T-helper 1 cell treated with Interleukin-12 subunit alpha and Interleukin-12 subunit beta and Interleukin-4 antibody, amounts not matched to agents 30 μg/mL and 1 μg/mL, for 36 hours (primary cell): ENCODE results near the gene NLGN3.
"Not testable (repeated sequence)": the region's sequence is repeated elsewhere in the genome, so short reads cannot be mapped to it uniquely, and the experiment has no call there.

Experiments
- H3K27ac Mint-ChIP-seq: one replicate; pipeline ENCODE4 v1.8.0; 2021; ENCODE audit warnings: mild to moderate bottlenecking, mixed read lengths
- H3K27me3 Mint-ChIP-seq: one replicate; pipeline ENCODE4 v1.8.0; 2021; ENCODE audit warnings: low read depth, mixed read lengths
- H3K36me3 Mint-ChIP-seq: one replicate; pipeline ENCODE4 v1.8.0; 2021; ENCODE audit warnings: low read depth, mixed read lengths
- H3K4me1 Mint-ChIP-seq: one replicate; pipeline ENCODE4 v1.8.0; 2021; ENCODE audit warnings: low read depth, mixed read lengths
- H3K4me3 Mint-ChIP-seq: one replicate; pipeline ENCODE4 v1.8.0; 2021; ENCODE audit warnings: mild to moderate bottlenecking, moderate library complexity, mixed read lengths
- H3K9me3 Mint-ChIP-seq: one replicate; pipeline ENCODE4 v1.8.0; 2021; ENCODE audit warnings: mixed read lengths

Gene NLGN3

GRCh38 chrX:71171110-71171801 lies 26.6 kb downstream of the NLGN3 start:
- Mint-ChIP-seq H3K27me3 (no peaks in the 10 kb centered on the region), H3K36me3 (peaks cover 24% of the 10 kb centered on the region), H3K27ac (peak overlapping the region; percentile 65), H3K4me1 (peaks cover 10% of the 10 kb centered on the region), H3K4me3 (no peak overlapping the region), H3K9me3 (no peaks in the 10 kb centered on the region)

- H3K4me1 Mint-ChIP-seq, result peaks cover 10% of the 10 kb centered on the region
- H3K27ac Mint-ChIP-seq, result no peak overlapping the region
- no peak overlapping the region for H3K4me3 Mint-ChIP-seq
- peaks cover 27% of the 10 kb centered on the region for H3K36me3 Mint-ChIP-seq
- no peaks in the 10 kb centered on the region for H3K27me3 Mint-ChIP-seq
- H3K9me3 Mint-ChIP-seq, result no peaks in the 10 kb centered on the region
These were observed 28.8 kb downstream of the NLGN3 start for GRCh38 chrX:71173440-71173839.

- Mint-ChIP-seq H3K36me3 (peaks cover 29% of the 10 kb centered on the region), H3K4me1 (peaks cover 9% of the 10 kb centered on the region), H3K9me3 (no peaks in the 10 kb centered on the region), H3K27me3 (no peaks in the 10 kb centered on the region), H3K27ac (no peak overlapping the region), H3K4me3 (no peak overlapping the region)
These were observed 30.2 kb downstream of the NLGN3 start for GRCh38 chrX:71174795-71175194.

GRCh38 chrX:71175531-71175930 lies 30.9 kb downstream of the NLGN3 start:
- Mint-ChIP-seq H3K27me3 (no peaks in the 10 kb centered on the region), H3K36me3 (peaks cover 31% of the 10 kb centered on the region), H3K9me3 (no peaks in the 10 kb centered on the region), H3K27ac (no peak overlapping the region), H3K4me1 (peaks cover 7% of the 10 kb centered on the region), H3K4me3 (no peak overlapping the region)

GRCh38 chrX:71177327-71177726 lies 32.7 kb downstream of the NLGN3 start:
- Mint-ChIP-seq H3K4me3 (no peak overlapping the region), H3K4me1 (peaks cover 7% of the 10 kb centered on the region), H3K27me3 (no peaks in the 10 kb centered on the region), H3K27ac (no peak overlapping the region), H3K9me3 (no peaks in the 10 kb centered on the region), H3K36me3 (peaks cover 28% of the 10 kb centered on the region)

GRCh38 chrX:71178908-71179307 lies 34.3 kb downstream of the NLGN3 start:
- H3K9me3 Mint-ChIP-seq, result no peaks in the 10 kb centered on the region
- no peaks in the 10 kb centered on the region for H3K27me3 Mint-ChIP-seq
- no peak overlapping the region for H3K27ac Mint-ChIP-seq
- H3K36me3 Mint-ChIP-seq, result peaks cover 24% of the 10 kb centered on the region
- H3K4me3 Mint-ChIP-seq, result no peak overlapping the region
- peaks cover 10% of the 10 kb centered on the region for H3K4me1 Mint-ChIP-seq

- Mint-ChIP-seq H3K36me3 (peaks cover 17% of the 10 kb centered on the region), H3K4me3 (peak overlapping the region; percentile 34), H3K27ac (peak overlapping the region; percentile 49)
- H3K4me1 Mint-ChIP-seq, H3K9me3 Mint-ChIP-seq, H3K27me3 Mint-ChIP-seq: not testable (repeated sequence)
These were observed 36.1 kb downstream of the NLGN3 start for GRCh38 chrX:71180579-71181265.

- Mint-ChIP-seq H3K4me3 (peak overlapping the region; percentile 86), H3K27ac (peak overlapping the region; percentile 96), H3K9me3 (no peaks in the 10 kb centered on the region), H3K27me3 (no peaks in the 10 kb centered on the region), H3K36me3 (peaks cover 17% of the 10 kb centered on the region), H3K4me1 (peaks cover 8% of the 10 kb centered on the region)
These were observed 36.9 kb downstream of the NLGN3 start for GRCh38 chrX:71181558-71181909.

- Mint-ChIP-seq H3K36me3 (peaks cover 16% of the 10 kb centered on the region), H3K4me1 (peaks cover 10% of the 10 kb centered on the region), H3K27ac (peak overlapping the region; percentile 96), H3K4me3 (peak overlapping the region; percentile 86), H3K9me3 (no peaks in the 10 kb centered on the region), H3K27me3 (no peaks in the 10 kb centered on the region)
These were observed 37.5 kb downstream of the NLGN3 start for GRCh38 chrX:71181910-71182799.

- Mint-ChIP-seq H3K4me1 (peaks cover 10% of the 10 kb centered on the region), H3K4me3 (peak overlapping the region; percentile 86), H3K27ac (peak overlapping the region; percentile 96)
These were observed 38.2 kb downstream of the NLGN3 start for GRCh38 chrX:71182871-71183270.

GRCh38 chrX:71183341-71183740 lies 38.7 kb downstream of the NLGN3 start:
- Mint-ChIP-seq H3K27ac (no peak overlapping the region), H3K4me3 (no peak overlapping the region), H3K27me3 (no peaks in the 10 kb centered on the region), H3K9me3 (no peaks in the 10 kb centered on the region), H3K4me1 (peaks cover 10% of the 10 kb centered on the region), H3K36me3 (peaks cover 11% of the 10 kb centered on the region)

More at GRCh38 chrX:71182871-71183270, 38.2 kb downstream of the NLGN3 start:
- Mint-ChIP-seq H3K36me3 (peaks cover 11% of the 10 kb centered on the region), H3K9me3 (no peaks in the 10 kb centered on the region), H3K27me3 (no peaks in the 10 kb centered on the region)

- no peak overlapping the region for H3K27ac Mint-ChIP-seq
- no peak overlapping the region for H3K4me3 Mint-ChIP-seq
- H3K4me1 Mint-ChIP-seq, result peaks cover 10% of the 10 kb centered on the region
- no peaks in the 10 kb centered on the region for H3K9me3 Mint-ChIP-seq
- H3K27me3 Mint-ChIP-seq, result no peaks in the 10 kb centered on the region
- peaks cover 8% of the 10 kb centered on the region for H3K36me3 Mint-ChIP-seq
These were observed 39.5 kb downstream of the NLGN3 start for GRCh38 chrX:71184092-71184491.

- Mint-ChIP-seq H3K4me1 (peaks cover 10% of the 10 kb centered on the region), H3K4me3 (no peak overlapping the region), H3K36me3 (peaks cover 8% of the 10 kb centered on the region), H3K27ac (no peak overlapping the region), H3K9me3 (no peaks in the 10 kb centered on the region), H3K27me3 (no peaks in the 10 kb centered on the region)
These were observed 40.3 kb downstream of the NLGN3 start for GRCh38 chrX:71184803-71185495.

GRCh38 chrX:71191248-71191647 lies 46.6 kb downstream of the NLGN3 start:
- H3K4me1 Mint-ChIP-seq, result peaks cover 18% of the 10 kb centered on the region
- no peaks in the 10 kb centered on the region for H3K27me3 Mint-ChIP-seq
- H3K27ac Mint-ChIP-seq, result no peak overlapping the region
- H3K9me3 Mint-ChIP-seq, result no peaks in the 10 kb centered on the region
- H3K36me3 Mint-ChIP-seq, result peaks cover 10% of the 10 kb centered on the region
- no peak overlapping the region for H3K4me3 Mint-ChIP-seq
